ENCODE measurements around the gene SPATA16.
"Not testable (repeated sequence)": the region's sequence is repeated elsewhere in the genome, so short reads cannot be mapped to it uniquely, and the experiment has no call there.

The SPATA16 gene

GRCh38 chr3:172918165-172918564 lies 222.9 kb downstream of the SPATA16 start:
- Mint-ChIP-seq H3K4me1 (ENCODE audit: low read depth) (no peaks in the 10 kb centered on the region), H3K4me3 (no peak overlapping the region), H3K27ac (no peak overlapping the region), H3K36me3 (ENCODE audit: low read depth) (no peaks in the 10 kb centered on the region), H3K27me3 (peaks cover 2% of the 10 kb centered on the region), H3K9me3 (no peaks in the 10 kb centered on the region)

DNA sequence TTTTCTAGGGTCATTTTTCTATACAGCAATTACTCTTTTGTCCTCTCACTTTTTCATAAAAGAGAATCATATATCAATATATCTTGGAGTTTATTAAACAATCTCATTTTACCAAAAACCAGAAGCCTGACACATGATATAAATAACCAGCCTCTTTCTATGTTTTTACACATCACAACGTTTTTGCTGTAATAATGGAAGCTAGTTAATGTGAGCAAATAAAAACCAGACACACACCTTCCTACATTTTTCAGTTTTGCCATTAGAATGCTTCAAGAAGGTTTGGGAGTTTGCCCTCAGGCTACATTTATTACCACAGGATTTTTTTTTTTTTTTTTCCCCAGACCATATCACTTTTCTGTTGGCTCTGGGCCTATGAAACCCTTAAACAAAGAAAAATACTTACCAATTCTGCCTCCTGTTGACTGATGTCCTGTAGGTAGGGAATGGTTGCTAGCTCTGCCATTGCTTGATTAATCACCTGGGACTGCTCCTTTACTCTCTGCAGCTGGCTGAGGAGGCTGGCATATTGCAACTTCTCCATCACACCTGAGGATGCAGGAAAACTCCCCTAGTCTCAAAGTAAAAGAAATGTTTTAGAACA lies 225.0 kb downstream of the SPATA16 start:
- no peaks in the 10 kb centered on the region for H3K4me1 Mint-ChIP-seq (ENCODE audit: low read depth)
- H3K27ac Mint-ChIP-seq: no peak overlapping the region
- no peaks in the 10 kb centered on the region for H3K9me3 Mint-ChIP-seq
- no peaks in the 10 kb centered on the region for H3K36me3 Mint-ChIP-seq (ENCODE audit: low read depth)
- H3K27me3 Mint-ChIP-seq: peaks cover 10% of the 10 kb centered on the region
- H3K4me3 Mint-ChIP-seq: no peak overlapping the region

DNA sequence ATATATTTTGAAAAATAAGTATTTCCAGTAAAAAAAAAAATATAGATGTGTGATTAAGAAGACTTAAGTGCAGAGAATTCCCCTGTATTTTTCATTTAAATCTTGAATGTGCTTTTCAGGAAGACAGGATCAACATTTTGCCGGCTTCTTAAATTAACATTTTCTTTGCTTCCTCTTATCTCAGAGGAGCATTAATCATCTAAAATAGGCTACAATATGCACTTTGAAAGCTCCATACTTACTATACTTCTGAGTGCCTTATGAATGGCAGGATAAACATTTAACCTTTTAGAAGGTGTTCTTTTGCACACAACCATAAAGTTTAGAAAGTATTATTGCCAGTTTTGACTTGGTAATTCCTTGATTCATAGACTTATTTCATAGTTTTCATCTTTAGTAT lies 226.2 kb downstream of the SPATA16 start:
- peaks cover 10% of the 10 kb centered on the region for H3K27me3 Mint-ChIP-seq
- H3K9me3 Mint-ChIP-seq: no peaks in the 10 kb centered on the region
- H3K27ac Mint-ChIP-seq: no peak overlapping the region
- H3K36me3 Mint-ChIP-seq (ENCODE audit: low read depth): no peaks in the 10 kb centered on the region
- no peaks in the 10 kb centered on the region for H3K4me1 Mint-ChIP-seq (ENCODE audit: low read depth)
- no peak overlapping the region for H3K4me3 Mint-ChIP-seq

GRCh38 chr3:172913911-172914655 lies 227.0 kb downstream of the SPATA16 start:
- no peak overlapping the region for H3K4me3 Mint-ChIP-seq
- H3K36me3 Mint-ChIP-seq (ENCODE audit: low read depth): no peaks in the 10 kb centered on the region
- H3K27ac Mint-ChIP-seq: no peak overlapping the region
- H3K4me1 Mint-ChIP-seq (ENCODE audit: low read depth): no peaks in the 10 kb centered on the region
- no peaks in the 10 kb centered on the region for H3K9me3 Mint-ChIP-seq
- H3K27me3 Mint-ChIP-seq: peaks cover 10% of the 10 kb centered on the region

DNA sequence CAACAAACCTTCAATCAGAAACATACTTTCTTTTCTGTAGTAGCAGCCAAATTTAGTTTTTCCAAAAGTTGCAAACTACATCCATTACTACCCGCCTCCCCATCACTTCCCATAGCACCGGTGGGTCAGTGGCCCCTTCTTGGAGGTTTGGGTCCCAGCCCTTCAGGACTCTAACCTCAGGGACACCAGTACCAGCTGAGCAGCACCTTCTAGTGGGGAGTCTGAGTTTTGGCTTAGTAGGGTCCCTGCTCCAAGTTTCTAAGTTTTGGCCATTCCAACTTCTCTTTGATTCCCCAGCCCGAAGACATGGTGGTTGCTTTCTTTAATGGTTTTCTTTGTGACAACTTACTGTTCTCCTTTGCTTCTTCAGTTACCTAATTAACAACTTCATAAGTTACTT lies 229.9 kb downstream of the SPATA16 start:
- Mint-ChIP-seq H3K27ac (no peak overlapping the region), H3K4me1 (ENCODE audit: low read depth) (no peaks in the 10 kb centered on the region), H3K27me3 (peaks cover 10% of the 10 kb centered on the region), H3K9me3 (no peaks in the 10 kb centered on the region), H3K4me3 (no peak overlapping the region), H3K36me3 (ENCODE audit: low read depth) (no peaks in the 10 kb centered on the region)

GRCh38 chr3:172908771-172909270 lies 232.2 kb downstream of the SPATA16 start:
- no peak overlapping the region for H3K4me3 Mint-ChIP-seq
- H3K36me3 Mint-ChIP-seq (ENCODE audit: low read depth): no peaks in the 10 kb centered on the region
- peaks cover 10% of the 10 kb centered on the region for H3K27me3 Mint-ChIP-seq
- no peak overlapping the region for H3K27ac Mint-ChIP-seq
- no peaks in the 10 kb centered on the region for H3K4me1 Mint-ChIP-seq (ENCODE audit: low read depth)
- H3K9me3 Mint-ChIP-seq: no peaks in the 10 kb centered on the region

DNA sequence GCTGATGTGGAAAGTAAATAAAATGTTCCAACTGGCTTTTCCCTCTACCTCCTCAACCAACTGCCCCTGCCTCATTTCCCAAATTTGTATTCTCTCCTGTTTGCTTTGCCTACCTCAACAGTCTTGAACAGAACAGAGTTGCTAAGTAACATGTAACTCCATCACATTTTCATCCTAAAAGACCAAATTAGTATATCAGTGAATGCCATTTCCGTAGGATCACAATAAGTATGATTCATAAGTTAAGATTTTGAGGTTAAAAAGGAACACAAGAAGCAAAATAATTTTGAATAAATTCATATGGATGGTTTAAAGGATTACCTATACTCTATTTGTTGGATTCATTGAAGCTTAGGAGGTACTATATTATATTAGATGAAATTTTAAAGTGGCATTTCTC lies 235.6 kb downstream of the SPATA16 start:
- Mint-ChIP-seq H3K36me3 (ENCODE audit: low read depth) (no peaks in the 10 kb centered on the region), H3K9me3 (no peaks in the 10 kb centered on the region)

DNA sequence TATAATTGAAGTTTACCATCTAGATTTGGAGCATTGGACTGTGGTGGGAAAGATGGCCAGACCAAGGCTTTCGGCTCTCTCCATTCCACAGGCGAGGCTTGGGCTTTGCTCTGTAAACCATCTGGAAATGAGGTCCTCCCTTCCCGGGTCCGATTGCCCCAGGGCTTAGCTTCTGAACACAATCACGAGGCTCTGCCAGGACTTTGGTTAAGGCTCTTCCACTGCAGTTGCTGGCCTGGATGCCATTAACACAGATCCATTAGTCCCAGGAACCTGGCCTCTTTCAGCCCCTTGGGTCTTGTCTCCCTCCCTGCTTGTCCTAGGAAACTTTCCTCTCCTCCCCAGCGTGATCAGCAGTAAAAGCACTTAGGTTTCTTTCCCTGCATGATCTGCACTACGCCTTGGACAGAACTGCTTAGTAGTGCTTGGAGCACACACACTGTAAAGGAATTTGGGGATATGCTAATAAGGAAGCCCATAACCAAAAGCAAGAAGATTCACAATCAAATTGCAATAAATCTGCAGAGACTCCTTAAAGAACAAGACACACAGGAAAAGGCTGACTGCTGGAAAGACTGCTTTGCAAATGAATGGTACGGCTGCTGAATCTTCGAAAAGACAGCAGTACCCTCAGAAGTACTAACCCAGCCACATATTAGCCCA lies 236.2 kb downstream of the SPATA16 start:
- Mint-ChIP-seq H3K4me3 (no peak overlapping the region), H3K9me3 (no peaks in the 10 kb centered on the region), H3K4me1 (ENCODE audit: low read depth) (no peaks in the 10 kb centered on the region), H3K36me3 (ENCODE audit: low read depth) (no peaks in the 10 kb centered on the region), H3K27me3 (no peaks in the 10 kb centered on the region), H3K27ac (no peak overlapping the region)

More for the DNA sequence above, 235.6 kb downstream of the SPATA16 start:
- Mint-ChIP-seq H3K4me3 (no peak overlapping the region), H3K27me3 (no peaks in the 10 kb centered on the region), H3K27ac (no peak overlapping the region), H3K4me1 (ENCODE audit: low read depth) (no peaks in the 10 kb centered on the region)

- Mint-ChIP-seq H3K36me3 (ENCODE audit: low read depth) (no peaks in the 10 kb centered on the region), H3K27me3 (no peaks in the 10 kb centered on the region), H3K4me3 (no peak overlapping the region), H3K4me1 (ENCODE audit: low read depth) (no peaks in the 10 kb centered on the region), H3K27ac (no peak overlapping the region), H3K9me3 (peaks cover under 1% of the 10 kb centered on the region)
Measured at GRCh38 chr3:172903642-172904320, 237.3 kb downstream of the SPATA16 start.

DNA sequence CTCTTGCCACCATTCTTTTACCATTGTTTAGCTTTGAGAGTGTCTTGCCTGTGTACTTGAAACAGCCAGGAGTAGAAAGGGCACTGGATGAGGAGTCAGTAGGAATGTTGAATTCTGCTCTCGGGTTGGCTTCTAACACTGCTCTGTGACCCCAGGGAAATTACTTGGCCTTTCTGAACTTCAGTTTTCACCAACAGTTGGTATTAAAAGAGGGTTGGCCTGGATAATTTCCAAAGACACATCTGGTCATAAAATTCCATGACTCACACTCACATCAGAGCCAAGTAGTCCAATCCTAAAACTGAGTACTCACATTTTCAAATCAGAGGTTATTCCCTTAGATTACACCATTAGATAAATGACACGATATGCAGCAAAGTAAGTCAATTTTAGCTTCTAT lies 248.9 kb downstream of the SPATA16 start:
- no peaks in the 10 kb centered on the region for H3K4me1 Mint-ChIP-seq (ENCODE audit: low read depth)
- H3K36me3 Mint-ChIP-seq (ENCODE audit: low read depth): no peaks in the 10 kb centered on the region
- no peak overlapping the region for H3K27ac Mint-ChIP-seq
- no peaks in the 10 kb centered on the region for H3K9me3 Mint-ChIP-seq
- no peak overlapping the region for H3K4me3 Mint-ChIP-seq
- no peaks in the 10 kb centered on the region for H3K27me3 Mint-ChIP-seq

DNA sequence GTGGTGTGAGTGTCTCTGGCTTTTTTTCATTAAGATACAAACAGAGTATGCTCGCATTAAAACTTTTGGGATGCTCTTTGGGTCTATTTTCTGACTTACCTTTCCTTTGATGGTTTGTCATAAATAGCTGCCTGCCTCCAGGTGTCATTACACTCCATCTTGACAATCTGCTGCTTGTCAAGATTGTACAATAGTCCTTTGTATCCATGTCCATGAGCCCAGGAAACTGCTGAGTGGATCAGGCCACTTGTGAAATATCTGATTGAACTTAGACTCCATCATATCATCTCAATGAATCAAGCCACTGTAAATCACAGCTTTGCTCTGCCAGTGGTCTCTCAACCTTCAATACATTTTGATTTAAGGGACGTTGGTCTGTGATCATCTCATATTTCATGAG lies 255.3 kb downstream of the SPATA16 start:
- Mint-ChIP-seq H3K36me3 (ENCODE audit: low read depth) (no peaks in the 10 kb centered on the region), H3K27ac (no peak overlapping the region), H3K4me3 (no peak overlapping the region), H3K4me1 (ENCODE audit: low read depth) (no peaks in the 10 kb centered on the region), H3K27me3 (no peaks in the 10 kb centered on the region), H3K9me3 (no peaks in the 10 kb centered on the region)

DNA sequence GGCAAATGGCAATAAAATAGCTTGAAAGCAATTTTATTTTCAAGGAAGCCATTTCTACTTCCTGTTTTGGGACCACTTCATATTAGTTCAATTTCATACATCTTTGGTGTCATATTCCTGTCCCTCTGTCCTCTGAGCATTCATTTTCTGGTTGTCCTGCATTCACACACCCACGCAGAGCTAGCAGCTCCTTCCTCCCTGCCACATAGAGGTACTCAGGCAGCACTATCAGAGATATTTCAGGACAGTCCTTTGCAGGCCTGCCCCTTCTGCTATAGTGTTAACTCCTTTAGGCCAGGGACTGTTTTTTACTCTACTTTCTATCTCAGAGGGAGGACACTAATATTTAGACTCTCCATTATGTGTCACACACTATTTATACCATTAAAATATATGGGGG lies 258.5 kb downstream of the SPATA16 start:
- Mint-ChIP-seq H3K27me3 (no peaks in the 10 kb centered on the region), H3K4me1 (ENCODE audit: low read depth) (no peaks in the 10 kb centered on the region), H3K9me3 (peaks cover 4% of the 10 kb centered on the region), H3K27ac (no peak overlapping the region), H3K4me3 (no peak overlapping the region), H3K36me3 (ENCODE audit: low read depth) (no peaks in the 10 kb centered on the region)

DNA sequence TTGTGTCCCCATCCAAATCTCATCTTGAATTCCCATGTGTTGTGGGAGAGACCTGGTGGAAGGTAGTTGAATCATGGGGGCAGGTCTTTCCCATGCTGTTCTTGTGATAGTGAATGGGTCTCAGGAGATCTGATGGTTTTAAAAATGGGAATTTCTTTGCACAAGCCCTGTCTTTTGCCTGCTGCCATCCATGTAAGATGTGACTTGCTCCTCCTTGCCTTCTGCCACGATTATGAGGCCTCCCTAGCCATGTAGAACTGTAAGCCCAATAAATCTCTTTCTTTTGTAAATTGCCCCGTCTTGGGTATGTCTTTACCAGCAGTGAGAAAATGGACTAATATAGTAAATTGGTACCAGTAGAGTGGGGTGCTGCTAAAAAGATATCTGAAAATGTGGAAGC lies 261.7 kb downstream of the SPATA16 start:
- H3K9me3 Mint-ChIP-seq; H3K27ac Mint-ChIP-seq; H3K36me3 Mint-ChIP-seq (ENCODE audit: low read depth); H3K4me1 Mint-ChIP-seq (ENCODE audit: low read depth); H3K4me3 Mint-ChIP-seq; H3K27me3 Mint-ChIP-seq: not testable (repeated sequence)

DNA sequence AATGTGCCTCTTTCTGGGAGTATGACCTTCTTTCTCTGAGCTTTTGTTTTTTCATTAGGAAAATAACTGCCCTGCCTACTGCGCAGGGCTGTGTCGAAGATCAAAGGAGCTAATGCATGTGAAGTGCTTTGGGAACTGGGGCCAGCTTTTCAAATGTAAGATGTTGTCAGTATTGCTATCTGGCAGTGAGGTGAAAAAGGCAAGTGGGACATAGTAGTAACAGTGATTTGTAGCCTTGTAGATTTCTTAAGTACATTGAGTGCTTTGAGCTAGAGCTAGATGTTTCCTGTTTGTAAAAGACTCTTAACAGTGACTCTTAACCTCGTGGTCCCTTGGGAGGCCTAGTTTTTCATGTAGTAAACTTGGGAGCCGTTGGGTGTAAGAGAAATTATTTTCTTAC lies 264.0 kb downstream of the SPATA16 start:
- Mint-ChIP-seq H3K27me3 (no peaks in the 10 kb centered on the region), H3K9me3 (peaks cover 4% of the 10 kb centered on the region), H3K4me3 (no peak overlapping the region), H3K36me3 (ENCODE audit: low read depth) (no peaks in the 10 kb centered on the region), H3K4me1 (ENCODE audit: low read depth) (no peaks in the 10 kb centered on the region), H3K27ac (no peak overlapping the region)

DNA sequence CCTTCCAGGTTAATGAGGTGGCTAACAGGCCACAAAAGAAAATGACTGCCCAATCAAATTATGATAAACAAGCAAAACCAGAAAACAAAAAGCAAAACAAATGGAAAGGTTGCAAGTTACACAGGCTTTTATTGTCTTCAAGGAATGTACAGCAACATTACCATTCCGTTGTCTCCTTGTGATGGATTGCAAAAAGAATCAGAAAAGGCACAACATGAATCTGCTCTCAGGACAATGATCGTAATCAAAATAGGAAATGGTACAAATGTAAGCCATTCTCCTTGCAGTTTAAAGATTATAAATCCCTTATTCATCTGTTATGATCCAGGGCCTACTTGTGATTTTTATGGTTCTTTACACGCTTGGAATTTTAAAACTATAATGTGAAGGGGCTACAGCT lies 264.7 kb downstream of the SPATA16 start:
- Mint-ChIP-seq H3K36me3 (ENCODE audit: low read depth) (no peaks in the 10 kb centered on the region), H3K4me3 (no peak overlapping the region), H3K27me3 (no peaks in the 10 kb centered on the region)

More for the DNA sequence above, 264.7 kb downstream of the SPATA16 start:
- Mint-ChIP-seq H3K9me3 (peaks cover 4% of the 10 kb centered on the region), H3K27ac (no peak overlapping the region), H3K4me1 (ENCODE audit: low read depth) (no peaks in the 10 kb centered on the region)

All from stimulated activated naive CD8-positive, alpha-beta T cell treated with anti-CD3 and anti-CD28 coated beads, Interleukin-15, Interleukin-2, amounts not matched to agents 100 ng/mL and 50 ng/mL, for 24 hours (primary cell).